HepG2 (cell line): ENCODE data around the gene FKBP8. TPM values are rescaled to one million over a fixed set of nuclear protein-coding genes. Genes with fewer than 3 reads are reported as not detected.

Experiments used
- CREM ChIP-seq, 2 experiments: sonication (generic) in 1 of 2; formaldehyde crosslinking in 1 of 2; IDR thresholded peaks; 2 replicates each; pipeline versions ENCODE4 v1.4.0 to v1.6.1; 2016 to 2020; ENCODE audit warnings: antibody characterized with exemption in 1 of 2, mild to moderate bottlenecking in 1 of 2, missing genetic modification reagents in 1 of 2
- DNMT3B ChIP-seq: conservative IDR thresholded peaks from 2 replicates; pipeline ENCODE4 v1.6.1; 2016; ENCODE audit warnings: missing biosample characterization, control low read depth
- EEA1 ChIP-seq: sonication (generic); formaldehyde crosslinking; IDR thresholded peaks from 2 replicates; pipeline ENCODE4 v1.5.1; 2020; ENCODE audit warnings: mild to moderate bottlenecking, missing genetic modification reagents, borderline replicate concordance
- ETV5 ChIP-seq: IDR thresholded peaks from 2 replicates; pipeline ENCODE4 v1.6.1; 2018; ENCODE audit warnings: missing biosample characterization, missing genetic modification reagents, inconsistent platforms, borderline replicate concordance
- FOSL1 ChIP-seq: sonication (generic); formaldehyde crosslinking; IDR thresholded peaks from 2 replicates; pipeline ENCODE4 v1.9.0; 2021; ENCODE audit warnings: missing genetic modification reagents, borderline replicate concordance
- FOXC1 ChIP-seq: sonication (generic); formaldehyde crosslinking; IDR thresholded peaks from 2 replicates; pipeline ENCODE4 v1.8.0; 2022; ENCODE audit warnings: mild to moderate bottlenecking, missing genetic modification reagents, borderline replicate concordance
- FOXO1 ChIP-seq: sonication (generic); formaldehyde crosslinking; IDR thresholded peaks from 2 replicates; pipeline ENCODE4 v1.4.0; 2020; ENCODE audit warnings: missing genetic modification reagents
- HOXA3 ChIP-seq: sonication (generic); formaldehyde crosslinking; IDR thresholded peaks from 2 replicates; pipeline ENCODE4 v1.5.0; 2020; ENCODE audit warnings: missing genetic modification reagents
- HOXA9 ChIP-seq: sonication (generic); formaldehyde crosslinking; IDR thresholded peaks from 2 replicates; pipeline ENCODE4 v1.8.1; 2022; ENCODE audit warnings: missing genetic modification reagents, mild to moderate bottlenecking, moderate library complexity, borderline replicate concordance
- MAX ChIP-seq: IDR thresholded peaks from 2 replicates; pipeline ENCODE4 v1.6.1; 2012; ENCODE audit warnings: inconsistent platforms
- MED8 ChIP-seq: sonication (generic); formaldehyde crosslinking; IDR thresholded peaks from 2 replicates; pipeline ENCODE4 v1.8.1; 2023; ENCODE audit warnings: mild to moderate bottlenecking, missing genetic modification reagents; ENCODE audit not compliant: insufficient replicate concordance
- MEIS1 ChIP-seq: sonication (generic); formaldehyde crosslinking; IDR thresholded peaks from 2 replicates; pipeline ENCODE4 v1.9.0; 2021; ENCODE audit warnings: mild to moderate bottlenecking, missing genetic modification reagents, moderate library complexity, borderline replicate concordance
- MXI1 ChIP-seq: IDR thresholded peaks from 3 replicates; pipeline ENCODE4 v1.6.1; 2012; ENCODE audit warnings: low read depth, low read length, inconsistent platforms, borderline replicate concordance
- NCOA1 ChIP-seq: sonication (generic); formaldehyde crosslinking; IDR thresholded peaks from 2 replicates; pipeline ENCODE4 v1.9.0; 2021; ENCODE audit warnings: missing genetic modification reagents
- NR2F2 ChIP-seq: IDR thresholded peaks from 2 replicates; pipeline ENCODE4 v1.6.1; 2012; ENCODE audit warnings: low read depth, inconsistent platforms, borderline replicate concordance
- RFX3 ChIP-seq: IDR thresholded peaks from 2 replicates; pipeline ENCODE4 v1.6.1; 2016; ENCODE audit warnings: missing biosample characterization, missing genetic modification reagents
- SIN3B ChIP-seq: fragments of 150-350 bp; IDR thresholded peaks from 2 replicates; pipeline ENCODE4 v1.6.1; 2014; ENCODE audit warnings: low read length
- TFDP1 ChIP-seq: IDR thresholded peaks from 2 replicates; pipeline ENCODE4 v1.6.1; 2016; ENCODE audit warnings: missing compliant biosample characterization, missing genetic modification reagents, borderline replicate concordance
- ZNF251 ChIP-seq: sonication (generic); formaldehyde crosslinking; IDR thresholded peaks from 2 replicates; pipeline ENCODE4 v1.9.0; 2021; ENCODE audit warnings: mild to moderate bottlenecking, missing genetic modification reagents
- ZNF263 ChIP-seq: sonication (generic); formaldehyde crosslinking; IDR thresholded peaks from 2 replicates; pipeline ENCODE4 v1.4.0; 2020; ENCODE audit warnings: missing genetic modification reagents
- ZNF343 ChIP-seq: sonication (generic); formaldehyde crosslinking; IDR thresholded peaks from 2 replicates; pipeline ENCODE4 v1.4.0; 2020; ENCODE audit warnings: mild to moderate bottlenecking, missing genetic modification reagents
- ZZZ3 ChIP-seq: sonication (generic); formaldehyde crosslinking; IDR thresholded peaks from 2 replicates; pipeline ENCODE4 v1.4.0; 2020; ENCODE audit warnings: missing genetic modification reagents, mild to moderate bottlenecking, borderline replicate concordance
- polyA plus RNA-seq, 8 experiments: library from polyadenylated mRNA; depleted of rRNA in 3 of 8; stranded (reverse) in 7 of 8; unstranded in 1 of 8; fragments of >200 nt; fragmentation: Illumina TruSeq in 4 of 8; extraction: Trizol in 4 of 8; gene quantifications; 2 replicates each; pipeline versions ENCODE4 v1.2.1 to v1.2.3, GENCODE V29; 2011 to 2016; ENCODE audit warnings: low read depth in 4 of 8, missing spikeins in 1 of 8, mixed read lengths in 1 of 8; ENCODE audit not compliant: insufficient read depth in 1 of 8
- total RNA-seq, 5 experiments: library from RNA; depleted of rRNA; stranded (reverse); fragments of >200 nt; fragmentation: Illumina TruSeq; extraction: Trizol; gene quantifications; 2 replicates each; pipeline ENCODE4 v1.2.3, GENCODE V29; 2016; ENCODE audit warnings: low read depth in 1 of 5
- TF ChIP-seq, protein P1 (sequence below): sonication (generic); formaldehyde crosslinking; IDR thresholded peaks from 2 replicates; pipeline ENCODE4 v1.4.0; 2020; ENCODE audit warnings: mild to moderate bottlenecking, missing genetic modification reagents
- TF ChIP-seq, protein P2 (sequence below): sonication (generic); formaldehyde crosslinking; IDR thresholded peaks from 2 replicates; pipeline ENCODE4 v1.8.1; 2023; ENCODE audit warnings: mild to moderate bottlenecking, missing genetic modification reagents
- TF ChIP-seq, protein P3 (sequence below): IDR thresholded peaks from 2 replicates; pipeline ENCODE4 v1.6.1; 2016; ENCODE audit warnings: mild to moderate bottlenecking

The FKBP8 gene
- total and polyA plus RNA-seq, 2 of the 13 experiments (the other 11 are each of a cell fraction or from before 2014, with no cell fraction given) = 81.7 to 93.9 TPM

- peak; percentile 90 for TF ChIP-seq MAX
- TF ChIP-seq RFX3 (CRISPR knock-in tag) = no peak
- TF ChIP-seq SIN3B = no peak
- TF ChIP-seq NCOA1 (CRISPR knock-in tag) = no peak
- TF ChIP-seq ETV5 (CRISPR knock-in tag) = peak; percentile 83; the same call in 1 of the 2 replicates
- TF ChIP-seq HOXA3 (CRISPR knock-in tag) = peak; percentile 95
- TF ChIP-seq ZZZ3 (CRISPR knock-in tag) = no peak
- no peak for TF ChIP-seq NR2F2
- TF ChIP-seq FOSL1 (CRISPR knock-in tag) = no peak
- TF ChIP-seq CREM (IDR thresholded peaks at IDR 0.05) = peak; percentile 50
- no peak for TF ChIP-seq CREM (CRISPR knock-in tag; IDR thresholded peaks at IDR 0.05)
- no peak for TF ChIP-seq HOXA9 (CRISPR knock-in tag)
- TF ChIP-seq FOXC1 (CRISPR knock-in tag) = peak; percentile 67; the same call in 1 of the 2 replicates
- no peak for TF ChIP-seq DNMT3B (CRISPR knock-in tag)
- TF ChIP-seq EEA1 (CRISPR knock-in tag) = peak; percentile 48; the same call in 1 of the 2 replicates
- no peak for TF ChIP-seq ZNF251
- no peak; the same call in 1 of the 2 replicates for TF ChIP-seq FOXO1 (CRISPR knock-in tag)
- no peak for TF ChIP-seq MEIS1 (CRISPR knock-in tag)
- TF ChIP-seq, protein P1, sequence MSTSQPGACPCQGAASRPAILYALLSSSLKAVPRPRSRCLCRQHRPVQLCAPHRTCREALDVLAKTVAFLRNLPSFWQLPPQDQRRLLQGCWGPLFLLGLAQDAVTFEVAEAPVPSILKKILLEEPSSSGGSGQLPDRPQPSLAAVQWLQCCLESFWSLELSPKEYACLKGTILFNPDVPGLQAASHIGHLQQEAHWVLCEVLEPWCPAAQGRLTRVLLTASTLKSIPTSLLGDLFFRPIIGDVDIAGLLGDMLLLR (CRISPR knock-in tag) = no peak
- TF ChIP-seq MED8 (CRISPR knock-in tag) = no peak
- peak; percentile 82; the same call in 1 of the 2 replicates for TF ChIP-seq TFDP1 (CRISPR knock-in tag)
- TF ChIP-seq ZNF343 (CRISPR knock-in tag) = no peak
- peak; percentile 79; the same call in 1 of the 3 replicates for TF ChIP-seq MXI1
- TF ChIP-seq ZNF263 (CRISPR knock-in tag) = no peak
- TF ChIP-seq, protein P2, sequence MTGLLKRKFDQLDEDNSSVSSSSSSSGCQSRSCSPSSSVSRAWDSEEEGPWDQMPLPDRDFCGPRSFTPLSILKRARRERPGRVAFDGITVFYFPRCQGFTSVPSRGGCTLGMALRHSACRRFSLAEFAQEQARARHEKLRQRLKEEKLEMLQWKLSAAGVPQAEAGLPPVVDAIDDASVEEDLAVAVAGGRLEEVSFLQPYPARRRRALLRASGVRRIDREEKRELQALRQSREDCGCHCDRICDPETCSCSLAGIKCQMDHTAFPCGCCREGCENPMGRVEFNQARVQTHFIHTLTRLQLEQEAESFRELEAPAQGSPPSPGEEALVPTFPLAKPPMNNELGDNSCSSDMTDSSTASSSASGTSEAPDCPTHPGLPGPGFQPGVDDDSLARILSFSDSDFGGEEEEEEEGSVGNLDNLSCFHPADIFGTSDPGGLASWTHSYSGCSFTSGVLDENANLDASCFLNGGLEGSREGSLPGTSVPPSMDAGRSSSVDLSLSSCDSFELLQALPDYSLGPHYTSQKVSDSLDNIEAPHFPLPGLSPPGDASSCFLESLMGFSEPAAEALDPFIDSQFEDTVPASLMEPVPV (CRISPR knock-in tag) = 0 out of 2 replicates have a peak, but pooled peaks have one; percentile 4
- TF ChIP-seq, protein P3, sequence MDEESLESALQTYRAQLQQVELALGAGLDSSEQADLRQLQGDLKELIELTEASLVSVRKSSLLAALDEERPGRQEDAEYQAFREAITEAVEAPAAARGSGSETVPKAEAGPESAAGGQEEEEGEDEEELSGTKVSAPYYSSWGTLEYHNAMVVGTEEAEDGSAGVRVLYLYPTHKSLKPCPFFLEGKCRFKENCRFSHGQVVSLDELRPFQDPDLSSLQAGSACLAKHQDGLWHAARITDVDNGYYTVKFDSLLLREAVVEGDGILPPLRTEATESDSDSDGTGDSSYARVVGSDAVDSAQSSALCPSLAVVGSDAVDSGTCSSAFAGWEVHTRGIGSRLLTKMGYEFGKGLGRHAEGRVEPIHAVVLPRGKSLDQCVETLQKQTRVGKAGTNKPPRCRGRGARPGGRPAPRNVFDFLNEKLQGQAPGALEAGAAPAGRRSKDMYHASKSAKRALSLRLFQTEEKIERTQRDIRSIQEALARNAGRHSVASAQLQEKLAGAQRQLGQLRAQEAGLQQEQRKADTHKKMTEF = peak; percentile 68; the same call in 1 of the 2 replicates
Measured at GRCh38 chr19:18557411-18558201, 14.2 kb upstream of the FKBP8 start, which contains the start of gene KXD1 (continued).
